SK-N-SH treated with all-trans-retinoic acid at 6 μM for 48 hours (cell line): Measurements from ENCODE around the gene GREB1L.

ENCODE experiments used
- CSDC2 ChIP-seq: fragments of 250-450 bp; sonication (Bioruptor Pico); IDR thresholded peaks from 2 replicates; pipeline ENCODE4 v1.5.0; 2020; ENCODE audit warnings: mild to moderate bottlenecking, moderate library complexity
- OSR1 ChIP-seq: fragments of 250-450 bp; sonication (Bioruptor Pico); IDR thresholded peaks from 2 replicates; pipeline ENCODE4 v1.8.0; 2022; ENCODE audit warnings: moderate library complexity, mild to moderate bottlenecking, inconsistent platforms
- PPARA ChIP-seq: fragments of 250-450 bp; sonication (Bioruptor Pico); IDR thresholded peaks from 2 replicates; pipeline ENCODE4 v1.5.0; 2020; ENCODE audit warnings: mild to moderate bottlenecking, borderline replicate concordance
- TCF4 ChIP-seq: fragments of 250-450 bp; sonication (Bioruptor Pico); IDR thresholded peaks from 2 replicates; pipeline ENCODE4 v1.8.0; 2021; ENCODE audit warnings: mild to moderate bottlenecking, moderate library complexity, borderline replicate concordance
- ZC3H10 ChIP-seq: fragments of 250-450 bp; sonication (Bioruptor Pico); IDR thresholded peaks from 2 replicates; pipeline ENCODE4 v1.5.1; 2021; ENCODE audit warnings: mild to moderate bottlenecking, moderate library complexity
- ZFP3 ChIP-seq: fragments of 250-450 bp; sonication (Bioruptor Pico); IDR thresholded peaks from 2 replicates; pipeline ENCODE4 v1.5.0; 2020; ENCODE audit warnings: mild to moderate bottlenecking, moderate library complexity
- ZNF565 ChIP-seq: fragments of 450-650 bp; formaldehyde crosslinking; conservative IDR thresholded peaks from 2 replicates; pipeline ENCODE4 v1.5.0; 2020; ENCODE audit warnings: low read depth, mild to moderate bottlenecking, moderate library complexity
- TF ChIP-seq, protein P1 (sequence below): fragments of 250-450 bp; sonication (Bioruptor Pico); IDR thresholded peaks from 2 replicates; pipeline ENCODE4 v1.5.0; 2020; ENCODE audit warnings: mild to moderate bottlenecking, moderate library complexity

DNA sequence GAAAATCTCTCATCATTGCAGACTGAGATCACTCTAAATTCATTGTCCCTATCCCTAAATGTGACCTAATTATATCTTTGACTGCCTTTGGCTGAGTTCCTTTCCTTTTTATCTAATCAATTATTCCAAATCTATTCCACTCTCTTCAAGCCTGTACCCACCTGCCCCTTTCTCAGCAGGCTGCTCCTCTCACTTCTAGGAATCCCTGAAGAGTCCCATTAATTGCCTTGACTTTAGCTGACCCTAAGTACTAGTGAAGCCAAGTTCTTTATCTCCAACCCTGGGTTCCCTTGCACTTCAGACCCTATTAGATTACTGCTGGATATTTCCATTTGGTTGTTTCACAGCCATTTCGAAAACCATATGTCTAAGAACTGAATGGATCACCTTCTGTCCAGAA is 102.8 kb downstream of the GREB1L start:
- TF ChIP-seq CSDC2 (no peak), ZNF565 (CRISPR knock-in tag) (no peak), OSR1 (CRISPR knock-in tag) (no peak), ZFP3 (no peak), ZC3H10 (CRISPR knock-in tag) (no peak), PPARA (CRISPR knock-in tag) (no peak), TCF4 (CRISPR knock-in tag) (no peak)
- TF ChIP-seq, protein P1, sequence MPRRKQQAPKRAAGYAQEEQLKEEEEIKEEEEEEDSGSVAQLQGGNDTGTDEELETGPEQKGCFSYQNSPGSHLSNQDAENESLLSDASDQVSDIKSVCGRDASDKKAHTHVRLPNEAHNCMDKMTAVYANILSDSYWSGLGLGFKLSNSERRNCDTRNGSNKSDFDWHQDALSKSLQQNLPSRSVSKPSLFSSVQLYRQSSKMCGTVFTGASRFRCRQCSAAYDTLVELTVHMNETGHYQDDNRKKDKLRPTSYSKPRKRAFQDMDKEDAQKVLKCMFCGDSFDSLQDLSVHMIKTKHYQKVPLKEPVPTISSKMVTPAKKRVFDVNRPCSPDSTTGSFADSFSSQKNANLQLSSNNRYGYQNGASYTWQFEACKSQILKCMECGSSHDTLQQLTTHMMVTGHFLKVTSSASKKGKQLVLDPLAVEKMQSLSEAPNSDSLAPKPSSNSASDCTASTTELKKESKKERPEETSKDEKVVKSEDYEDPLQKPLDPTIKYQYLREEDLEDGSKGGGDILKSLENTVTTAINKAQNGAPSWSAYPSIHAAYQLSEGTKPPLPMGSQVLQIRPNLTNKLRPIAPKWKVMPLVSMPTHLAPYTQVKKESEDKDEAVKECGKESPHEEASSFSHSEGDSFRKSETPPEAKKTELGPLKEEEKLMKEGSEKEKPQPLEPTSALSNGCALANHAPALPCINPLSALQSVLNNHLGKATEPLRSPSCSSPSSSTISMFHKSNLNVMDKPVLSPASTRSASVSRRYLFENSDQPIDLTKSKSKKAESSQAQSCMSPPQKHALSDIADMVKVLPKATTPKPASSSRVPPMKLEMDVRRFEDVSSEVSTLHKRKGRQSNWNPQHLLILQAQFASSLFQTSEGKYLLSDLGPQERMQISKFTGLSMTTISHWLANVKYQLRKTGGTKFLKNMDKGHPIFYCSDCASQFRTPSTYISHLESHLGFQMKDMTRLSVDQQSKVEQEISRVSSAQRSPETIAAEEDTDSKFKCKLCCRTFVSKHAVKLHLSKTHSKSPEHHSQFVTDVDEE (CRISPR knock-in tag) = no peak
